Adrenal gland (tissue), 12 donors: ENCODE data around the gene ITIH1. TPM values are rescaled to one million over a fixed set of nuclear protein-coding genes. Genes with fewer than 3 reads are reported as not detected.
A peak's percentile ranks its signal among the peaks of the same experiment; 100 is the strongest.

Experiments used
- DNase-seq, 7 donors: peaks; one replicate each; pipeline ENCODE4 v3.0.0-alpha.2; 2019 to 2020
- H3K27ac ChIP-seq, 5 donors: fragments of 200-600 bp; sonication (generic) in 4 of 5; 1 replicate in 3 of 5; 2 replicates in 2 of 5; pipeline versions ENCODE4 v1.5.1 to v1.8.0; 2016 to 2020; ENCODE audit warnings: mild to moderate bottlenecking in 1 of 5
- H3K27me3 ChIP-seq: fragments of 200-600 bp; 2 replicates; pipeline ENCODE4 v1.8.0; 2021
- H3K36me3 ChIP-seq, 2 donors: fragments of 200-600 bp; replicated peaks in 1 of 2; 1 replicate in 1 of 2; 2 replicates in 1 of 2; pipeline versions ENCODE4 v1.5.1 to v1.8.0; 2018 to 2022
- H3K4me1 ChIP-seq, 2 donors: fragments of 200-600 bp; replicated peaks in 1 of 2; 1 replicate in 1 of 2; 2 replicates in 1 of 2; pipeline versions ENCODE4 v1.5.1 to v1.8.0; 2018 to 2021
- H3K4me3 ChIP-seq, 4 donors: fragments of 200-600 bp; sonication (generic) in 3 of 4; one replicate each; pipeline ENCODE4 v1.5.1; 2016 to 2018
- H3K9me3 ChIP-seq, 3 donors: fragments of 200-600 bp; sonication (generic) in 1 of 3; replicated peaks in 1 of 3; 1 replicate in 2 of 3; 2 replicates in 1 of 3; pipeline versions ENCODE4 v1.5.1 to v1.8.0; 2016 to 2021
- CTCF ChIP-seq, 6 experiments: fragments of 450-650 bp in 4 of 6; fragments of 200-600 bp in 2 of 6; sonication (generic) in 1 of 6; IDR thresholded peaks; 1 replicate in 5 of 6; 2 replicates in 1 of 6; pipeline versions ENCODE4 v1.5.1 to v1.8.0; 2016 to 2021; ENCODE audit warnings: antibody characterized with exemption in 6 of 6, mild to moderate bottlenecking in 2 of 6, moderate library complexity in 1 of 6
- POLR2A ChIP-seq, 2 donors: fragments of 450-650 bp; IDR thresholded peaks; one replicate each; pipeline ENCODE4 v1.6.1; 2017; ENCODE audit warnings: antibody characterized with exemption in 2 of 2, mild to moderate bottlenecking in 2 of 2, moderate library complexity in 1 of 2
- WGBS, 4 donors: extraction: QIAGEN DNeasy Blood & Tissue Kit in 2 of 4; methylation state at CpG; one replicate each; pipeline versions ENCODE4 v1.1.5 to v1.1.7; 2013 to 2017; 5-methylcytosine and 5-hydroxymethylcytosine counted together
- intact Hi-C, 2 donors: fragments of 100-400 bp; cut with DNase I; formaldehyde crosslinking; loops; one replicate each; pipeline versions ENCODE4 v1.14.1 to v1.15.0; 2022 to 2023
- polyA plus RNA-seq, 3 donors: library from polyadenylated mRNA; stranded (reverse); fragments of 200-250 nt in 2 of 3; fragments of 350-450 nt in 1 of 3; fragmentation: Illumina TruSeq in 1 of 3; extraction: RNeasy Lipid Tissue Mini Kit (QIAGEN cat#74804) in 1 of 3; gene quantifications; one replicate each; pipeline ENCODE4 v1.2.3, GENCODE V29; 2013 to 2014
- total RNA-seq, 9 donors: library from RNA; depleted of rRNA in 4 of 9; stranded (reverse); fragments of >200 nt in 4 of 9; fragments of 120-200 nt in 1 of 9; fragmentation: NEBNext Ultra II Directional in 1 of 9; extraction: Animal tissue kit (Norgen Biotek cat#: 25700) in 1 of 9; gene quantifications; one replicate each; pipeline versions ENCODE4 v1.1.0 to v1.2.4, GENCODE V29; 2013 to 2023
- donor health status: healthy with polysubstance abuse.
- donor health status: Bipolar disorder and iron deficiency.
- donor health status: DM: yes; HTN: yes; CAD: no.
- donor health status: DM: no; HTN: no; CAD: no.
- donor health status: DM: no; HTN: no; CAD: no.
- donor health status: DM: yes; HTN: yes; CAD: no.

The ITIH1 gene
- total and polyA plus RNA-seq, 12 donors, result 0.28 to 1.9 (median 0.50) TPM; not detected in 4

GRCh38 chr3:52739730-52740129 is 37.7 kb upstream of the ITIH1 start:
- H3K27ac ChIP-seq, result no peak overlapping the region
- intact Hi-C loops, result no loop called here
- DNase-seq, result no peak
- peaks cover 0 to 88% of the 10 kb centered on the region in 2 donors for H3K36me3 ChIP-seq
- no peaks in the 10 kb centered on the region for H3K27me3 ChIP-seq
- H3K4me1 ChIP-seq, result no peaks in the 10 kb centered on the region
- H3K9me3 ChIP-seq, result no peaks in the 10 kb centered on the region
- 68 to 85% (median 81%) methylated on average over 1 of the region's 1 CpG for WGBS, 4 donors
- TF ChIP-seq CTCF (IDR thresholded peaks at IDR 0.05) (no peak), POLR2A (IDR thresholded peaks at IDR 0.05) (no peak)
- H3K4me3 ChIP-seq, result no peak overlapping the region

GRCh38 chr3:52742418-52743041 is 34.9 kb upstream of the ITIH1 start:
- TF ChIP-seq POLR2A (IDR thresholded peaks at IDR 0.05), result no peak
- TF ChIP-seq CTCF (IDR thresholded peaks at IDR 0.05), result peak; percentile 39 to 73 (median 67)
- peak in 1 of 7 donors; percentile 6 for DNase-seq
- H3K27me3 ChIP-seq, result no peaks in the 10 kb centered on the region
- intact Hi-C loops, result no loop called here
- no peaks in the 10 kb centered on the region for H3K4me1 ChIP-seq
- peaks cover 0 to 92% of the 10 kb centered on the region in 2 donors for H3K36me3 ChIP-seq
- WGBS, 4 donors, result 74 to 87% (median 85%) methylated on average over 3 of the region's 3 CpGs
- H3K27ac ChIP-seq, result no peak overlapping the region
- no peak overlapping the region for H3K4me3 ChIP-seq
- H3K9me3 ChIP-seq, result no peaks in the 10 kb centered on the region

- H3K27me3 ChIP-seq, result no peaks in the 10 kb centered on the region
- DNase-seq, result no peak
- H3K4me1 ChIP-seq, result no peaks in the 10 kb centered on the region
- H3K36me3 ChIP-seq, result peaks cover 0 to 93% of the 10 kb centered on the region in 2 donors
- H3K27ac ChIP-seq, result no peak overlapping the region
- intact Hi-C loops, result no loop called here
- TF ChIP-seq CTCF (IDR thresholded peaks at IDR 0.05) (no peak), POLR2A (IDR thresholded peaks at IDR 0.05) (no peak)
- no peaks in the 10 kb centered on the region for H3K9me3 ChIP-seq
- WGBS, 4 donors, result 90 to 96% (median 92%) methylated on average over 5 of the region's 5 CpGs
- no peak overlapping the region for H3K4me3 ChIP-seq
Observed at GRCh38 chr3:52743152-52743551, 34.2 kb upstream of the ITIH1 start.

DNA sequence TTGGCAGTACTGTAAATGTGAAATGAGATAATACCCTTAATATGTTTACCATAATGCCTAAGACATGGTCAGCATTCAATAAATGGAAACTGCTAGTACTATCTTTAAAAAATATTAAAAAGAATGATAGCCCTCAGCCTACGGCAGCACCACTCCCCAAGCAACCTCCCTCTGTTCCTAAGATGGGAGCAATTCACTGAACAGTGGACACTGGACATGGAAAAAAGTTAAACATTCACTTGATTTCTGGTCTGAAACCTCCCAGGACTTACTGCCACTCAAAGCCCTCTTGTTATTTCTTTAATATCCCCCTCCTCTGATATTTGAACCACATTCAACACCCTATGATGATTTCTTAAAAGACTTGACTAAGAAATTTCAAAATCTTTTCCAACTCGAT is 33.7 kb upstream of the ITIH1 start:
- WGBS, 4 donors, result 91 to 98% (median 92%) methylated on average over 2 of the region's 2 CpGs
- intact Hi-C loops, result no loop called here
- DNase-seq, result no peak
- no peak for TF ChIP-seq POLR2A (IDR thresholded peaks at IDR 0.05)
- TF ChIP-seq CTCF (IDR thresholded peaks at IDR 0.05), result no peak
- H3K4me1 ChIP-seq, result no peaks in the 10 kb centered on the region
- H3K27me3 ChIP-seq, result no peaks in the 10 kb centered on the region
- H3K36me3 ChIP-seq, result peaks cover 0 to 93% of the 10 kb centered on the region in 2 donors
- H3K9me3 ChIP-seq, result no peaks in the 10 kb centered on the region
- no peak overlapping the region for H3K4me3 ChIP-seq
- no peak overlapping the region for H3K27ac ChIP-seq
